Measurements from ENCODE around the gene SULT1A4. TPM values are rescaled to one million over a fixed set of nuclear protein-coding genes. Genes with fewer than 3 reads are reported as not detected.

The SULT1A4 gene
- 5.2 and 17.0 TPM in 2 replicates for total RNA-seq

GRCh38 chr16:29459706-29460646 is at the start of gene SULT1A4:
SULT1A4 (plus strand) TSS chr16:29459913; CDS start chr16:29461386, 1,473 bp downstream.

GRCh38 chr16:29454269-29454668 is 5.4 kb upstream of the SULT1A4 start, which contains the start of the genes BOLA2 and SLX1B:
BOLA2 (minus strand) TSS chr16:29454351; CDS start chr16:29454253, 98 bp downstream.
SLX1B (plus strand) TSS chr16:29454533.

GRCh38 chr16:29506308-29506707 is 46.6 kb downstream of the SULT1A4 start, which contains the start of gene NPIPB12:
NPIPB12 (minus strand) TSS chr16:29506408.

Other genes starting within 250 kb of the SULT1A4 start
- gene NPIPB11, start 53.2 kb upstream of the SULT1A4 start, total RNA-seq: 0.49 TPM in 1 of 2 replicates, not detected in the other
- gene BOLA2, start 5.6 kb upstream of the SULT1A4 start, total RNA-seq: 1.6 and 11.5 TPM in 2 replicates
- gene SLX1B, start 5.4 kb upstream of the SULT1A4 start, total RNA-seq: 12.3 and 15.1 TPM in 2 replicates
- 3.9 and 5.2 TPM in 2 replicates for gene NPIPB12, start 46.5 kb downstream of the SULT1A4 start, total RNA-seq
- under 0.01 and 0.36 TPM in 2 replicates for gene SPN, start 203.3 kb downstream of the SULT1A4 start, total RNA-seq
- gene QPRT, start 219.3 kb downstream of the SULT1A4 start, total RNA-seq: 1.3 and 4.7 TPM in 2 replicates

Data from cardiac atrium fibroblast (primary cell).